HG02943 (cell line): ENCODE measurements around the gene CDKN1A.
"Not testable (repeated sequence)": the region's sequence is repeated elsewhere in the genome, so short reads cannot be mapped to it uniquely, and the experiment has no call there.

Source experiments
- ATAC-seq: cut with Tn5 transposase; IDR thresholded peaks from one replicate; pipeline ENCODE4 v1.9.1; 2021; ENCODE audit warnings: mild to moderate bottlenecking, low read depth, moderate library complexity; ENCODE audit not compliant: unreplicated experiment

CDKN1A gene

GRCh38 chr6:36694616-36695015 is 16.1 kb downstream of the CDKN1A start:
- ATAC-seq: no peak

GRCh38 chr6:36695414-36695813 is 16.9 kb downstream of the CDKN1A start:
- no peak for ATAC-seq

GRCh38 chr6:36697481-36697903 is 19.0 kb downstream of the CDKN1A start, which contains the start of gene RAB44:
Gene RAB44 (plus strand): TSS chr6:36697826. CDS start chr6:36704236, 6,410 bp downstream.
- ATAC-seq: no peak

- ATAC-seq: no peak
These were observed 19.7 kb downstream of the CDKN1A start for GRCh38 chr6:36698196-36698595.

DNA sequence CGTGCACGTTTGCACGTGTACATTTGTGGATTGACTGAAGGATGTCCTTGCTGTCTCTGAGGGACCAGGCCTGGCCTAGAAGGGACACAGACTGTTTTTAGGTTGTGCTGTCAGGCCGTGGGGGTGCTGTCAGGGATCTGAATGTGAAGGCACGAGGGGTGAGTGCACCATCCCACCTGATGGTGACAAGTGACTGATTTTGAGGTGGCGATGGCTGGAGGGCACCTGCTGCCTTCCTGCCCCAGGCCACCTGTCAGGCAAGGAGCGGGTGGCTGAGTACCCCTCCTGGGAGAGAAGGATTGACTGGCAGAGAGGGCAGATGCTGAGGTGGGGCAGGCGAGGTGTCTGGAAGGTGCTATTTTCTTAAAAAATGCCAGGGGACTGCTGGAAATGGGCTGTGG is 20.4 kb downstream of the CDKN1A start:
- ATAC-seq: no peak

DNA sequence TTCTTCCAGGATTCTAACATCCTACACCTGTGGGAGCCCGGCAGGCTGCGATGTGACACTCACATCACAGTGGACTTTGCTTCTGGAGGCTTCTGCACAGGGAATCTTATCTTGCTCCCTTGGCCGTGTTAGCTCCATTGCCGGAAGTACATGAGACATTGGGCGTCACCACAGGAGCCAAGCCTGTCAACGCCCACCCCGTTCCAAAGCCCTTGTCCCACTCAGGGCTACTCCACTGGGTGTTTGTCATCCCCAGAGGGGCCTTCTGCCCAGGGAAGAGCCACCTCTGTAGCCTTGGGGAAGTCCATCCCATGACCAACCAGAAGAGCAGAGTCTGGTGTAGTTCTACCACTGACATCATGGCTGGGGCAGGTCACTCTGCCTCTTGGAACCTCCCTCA is 20.8 kb downstream of the CDKN1A start:
- no peak for ATAC-seq

DNA sequence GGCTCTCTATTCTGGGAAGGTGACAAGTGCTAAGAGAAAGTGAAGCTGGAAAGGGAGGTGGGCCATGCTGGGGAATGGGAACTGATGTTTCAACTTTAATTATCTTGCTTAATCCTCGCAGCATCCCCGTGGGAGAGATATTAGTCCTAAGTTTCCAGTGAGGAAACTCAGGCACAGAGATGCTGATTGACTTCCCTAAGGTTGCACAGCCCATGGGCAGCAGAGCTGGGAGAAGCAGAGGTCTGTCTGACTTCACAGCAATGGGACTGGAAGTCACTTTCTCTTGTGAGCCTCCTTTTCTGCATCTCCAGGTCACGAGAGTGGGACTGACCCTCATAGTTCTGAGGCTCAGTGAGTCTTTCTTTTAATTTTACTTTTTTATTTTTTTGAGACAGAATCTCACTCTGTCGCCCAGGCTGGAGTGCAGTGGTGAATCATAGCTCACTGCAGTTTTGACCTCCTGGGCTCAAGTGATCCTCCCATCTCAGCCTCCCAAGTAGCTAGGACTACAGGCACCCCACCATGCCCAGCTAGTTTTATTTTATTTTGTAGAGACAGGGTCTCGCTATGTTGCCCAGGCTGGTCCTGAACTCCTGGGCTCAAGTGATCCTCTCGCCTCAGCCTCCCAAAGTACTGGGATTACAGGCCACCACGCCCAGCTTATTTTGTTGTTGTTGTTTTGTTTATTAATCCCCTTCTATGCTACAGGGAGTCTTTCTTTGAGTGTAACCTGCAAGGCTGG is 21.7 kb downstream of the CDKN1A start:
- ATAC-seq: no peak

DNA sequence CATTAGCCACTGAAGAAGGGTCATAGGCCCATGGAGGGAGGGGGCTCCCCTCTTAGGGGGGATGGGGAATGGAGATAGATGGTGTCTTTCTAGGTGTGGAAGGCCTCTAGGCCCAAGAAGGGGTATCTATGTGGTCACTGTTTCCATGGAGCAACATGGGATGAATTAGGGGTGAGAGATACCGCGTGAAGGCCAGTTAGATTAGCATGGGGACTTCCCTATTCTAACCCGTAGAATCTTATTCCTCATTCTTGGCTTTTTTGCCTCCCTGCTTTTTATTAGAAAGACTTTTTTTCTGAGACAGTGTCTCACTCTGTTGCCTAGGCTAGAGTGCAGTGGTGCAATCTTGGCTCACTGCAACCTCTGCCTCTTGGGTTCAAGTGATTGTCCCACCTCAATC is 22.3 kb downstream of the CDKN1A start:
- no peak for ATAC-seq

DNA sequence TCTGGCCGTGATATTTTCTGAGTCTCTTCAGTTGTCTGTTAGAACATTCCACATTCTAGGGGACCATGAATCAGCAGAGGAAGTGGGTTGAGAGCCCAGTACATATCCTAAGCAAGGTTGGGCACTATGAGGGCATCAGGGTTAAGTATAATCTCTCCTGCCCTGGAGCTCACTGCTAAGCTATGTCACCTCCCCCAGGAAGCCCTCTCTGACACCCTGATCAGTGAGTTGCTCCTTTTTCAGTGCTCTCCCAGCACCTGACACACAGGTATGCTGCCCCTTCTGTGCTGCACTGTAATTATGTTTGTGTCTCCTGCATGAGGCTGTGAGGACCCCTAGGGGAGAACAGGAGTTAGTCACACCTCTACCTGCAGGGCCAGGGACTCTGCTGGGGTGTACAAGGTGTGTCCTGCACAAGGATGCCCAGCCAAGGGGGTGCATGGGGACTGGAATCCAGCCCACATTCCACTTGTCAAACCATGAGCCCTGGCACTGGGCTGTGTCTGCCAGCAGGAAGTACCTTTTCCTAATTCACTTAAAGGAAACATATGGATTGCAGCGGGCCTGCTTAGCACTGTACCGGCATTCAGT is 23.0 kb downstream of the CDKN1A start:
- ATAC-seq: no peak

GRCh38 chr6:36702656-36703055 is 24.1 kb downstream of the CDKN1A start:
- no peak for ATAC-seq

- no peak for ATAC-seq
These were observed 24.6 kb downstream of the CDKN1A start for GRCh38 chr6:36703081-36703606.

- no peak for ATAC-seq
These were observed 25.5 kb downstream of the CDKN1A start for GRCh38 chr6:36703982-36704381.

DNA sequence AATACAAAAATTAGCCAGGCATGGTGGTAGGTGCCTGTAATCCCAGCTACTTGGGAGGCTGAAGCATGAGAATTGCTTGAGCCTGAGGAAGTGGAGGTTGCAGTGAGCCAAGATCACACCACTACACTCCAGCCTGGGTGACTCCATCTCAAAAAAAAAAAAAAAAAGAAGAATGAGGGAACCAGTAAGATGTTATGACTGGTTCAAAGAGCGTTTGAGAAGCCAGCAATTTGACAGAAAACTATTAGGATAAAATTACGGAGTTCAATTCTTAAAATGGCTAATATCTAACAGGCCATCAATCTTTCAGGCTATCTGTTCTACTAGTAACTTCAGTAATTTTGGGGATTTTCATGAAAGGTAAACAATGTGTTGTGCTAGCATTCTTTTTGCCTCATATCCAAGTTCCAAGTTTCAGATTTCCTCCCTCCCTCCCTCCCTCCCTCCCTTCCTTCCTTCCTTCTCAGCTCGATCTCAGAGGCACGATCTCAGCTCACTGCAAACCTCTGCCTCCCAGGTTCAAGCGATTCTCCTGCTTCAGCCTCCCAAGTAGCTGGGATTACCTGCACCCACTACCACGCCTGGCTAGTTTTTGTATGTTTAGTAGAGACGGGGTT is 26.6 kb downstream of the CDKN1A start:
- ATAC-seq: not testable (repeated sequence)

DNA sequence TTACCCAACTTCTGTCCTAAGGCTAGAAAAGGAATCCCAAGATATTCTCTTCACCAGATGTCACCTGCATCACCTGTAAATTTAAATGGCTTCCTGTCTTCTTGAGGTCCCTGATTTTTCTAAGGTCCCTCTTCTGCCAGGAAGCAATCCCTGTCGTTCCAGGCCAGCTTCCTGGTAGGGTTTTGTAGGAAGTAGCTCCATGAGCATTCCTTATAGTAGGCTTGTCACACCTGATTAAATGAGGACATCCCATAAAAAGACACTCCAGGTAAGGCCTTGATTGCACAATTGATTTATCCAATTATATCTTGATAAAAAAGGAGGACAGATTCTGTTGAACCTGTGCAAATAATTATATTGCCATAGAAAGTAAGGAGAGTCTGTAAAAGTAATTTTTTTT is 27.8 kb downstream of the CDKN1A start:
- no peak for ATAC-seq

GRCh38 chr6:36712816-36713215 is 34.3 kb downstream of the CDKN1A start:
- no peak for ATAC-seq

GRCh38 chr6:36713846-36714245 is 35.3 kb downstream of the CDKN1A start:
- no peak for ATAC-seq

DNA sequence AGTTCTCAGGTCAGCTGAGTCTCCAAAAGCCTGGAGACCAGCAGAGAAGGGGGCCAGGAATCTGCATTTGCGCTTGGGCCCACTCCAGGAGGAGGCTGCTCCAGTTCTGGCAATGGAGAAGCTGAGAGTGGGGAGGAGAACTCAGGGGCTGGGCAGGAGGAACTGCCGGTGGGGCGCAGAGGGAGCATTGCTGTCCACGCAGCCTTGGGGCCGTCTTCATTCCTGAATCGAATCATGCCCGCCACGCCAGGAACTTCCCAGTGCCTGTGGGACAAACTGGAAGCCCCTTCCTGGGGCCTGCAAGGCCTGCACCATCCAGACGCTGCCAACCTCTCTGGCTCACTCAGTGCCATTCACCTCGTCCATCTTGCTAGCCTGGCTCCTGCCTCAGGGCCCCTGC is 36.0 kb downstream of the CDKN1A start:
- no peak for ATAC-seq

GRCh38 chr6:36715469-36715868 is 37.0 kb downstream of the CDKN1A start:
- no peak for ATAC-seq

- ATAC-seq: no peak
These were observed 38.1 kb downstream of the CDKN1A start for GRCh38 chr6:36716476-36717093.

DNA sequence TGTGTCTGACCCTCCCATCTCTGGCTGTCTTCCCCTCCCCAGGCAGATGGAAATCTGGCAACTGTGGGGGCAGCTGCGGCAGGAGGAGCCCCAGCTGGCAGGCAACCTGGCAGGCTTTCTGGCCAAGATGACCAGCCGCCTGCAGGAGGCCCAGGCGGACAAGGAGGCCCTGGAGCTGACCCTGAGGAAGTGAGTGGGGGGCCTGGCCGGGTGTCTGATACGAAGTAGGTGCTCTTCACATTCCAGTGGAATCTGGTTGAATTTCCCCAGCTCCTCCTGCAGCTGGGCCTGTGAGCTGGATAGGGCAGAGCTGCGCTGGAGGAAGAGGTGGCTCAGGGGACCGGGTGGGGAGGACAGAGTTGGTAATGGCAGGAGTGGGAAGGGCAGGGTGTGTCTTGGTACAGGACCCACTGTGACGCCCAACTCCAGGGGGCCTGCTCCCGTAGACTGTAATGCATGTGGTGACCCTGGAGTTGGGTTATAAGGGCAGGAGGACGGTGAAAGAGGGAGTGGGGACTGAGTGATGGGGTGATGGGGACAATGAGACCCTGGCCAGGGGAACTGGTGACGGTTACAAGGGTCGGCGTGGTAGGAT is 38.8 kb downstream of the CDKN1A start:
- ATAC-seq: no peak
